HS-27A (cell line): ENCODE data around the gene LRRC38.
"Not testable (repeated sequence)": the region's sequence is repeated elsewhere in the genome, so short reads cannot be mapped to it uniquely, and the experiment has no call there.

Source experiments
- DNase-seq: peaks from one replicate; pipeline ENCODE4 v3.0.0-alpha.2; 2012; ENCODE audit warnings: low read depth, missing footprints

LRRC38 gene

GRCh38 chr1:13513895-13514546, at the start of gene LRRC38:
TSS of gene LRRC38 (minus strand) at chr1:13514003. CDS start at chr1:13513593, 410 bp downstream.
- no peak for DNase-seq

- not testable (repeated sequence) for DNase-seq
These were observed 49.2 kb upstream of the LRRC38 start for GRCh38 chr1:13562981-13563380.

- DNase-seq: no peak
These were observed 46.7 kb upstream of the LRRC38 start for GRCh38 chr1:13560541-13560940.

GRCh38 chr1:13556224-13556764, 42.5 kb upstream of the LRRC38 start:
- no peak for DNase-seq

GRCh38 chr1:13554798-13555197, 41.0 kb upstream of the LRRC38 start:
- DNase-seq: no peak

GRCh38 chr1:13550663-13551062, 36.9 kb upstream of the LRRC38 start:
- DNase-seq: no peak

GRCh38 chr1:13549521-13549920, 35.7 kb upstream of the LRRC38 start:
- no peak for DNase-seq

- DNase-seq: no peak
These were observed 35.2 kb upstream of the LRRC38 start for GRCh38 chr1:13549021-13549420.

GRCh38 chr1:13548281-13548680, 34.5 kb upstream of the LRRC38 start:
- DNase-seq: no peak

GRCh38 chr1:13546791-13547190, 33.0 kb upstream of the LRRC38 start:
- DNase-seq: no peak

- no peak for DNase-seq
These were observed 30.4 kb upstream of the LRRC38 start for GRCh38 chr1:13544221-13544556.

GRCh38 chr1:13543451-13544220, 29.8 kb upstream of the LRRC38 start:
- no peak for DNase-seq

GRCh38 chr1:13541435-13542215, 27.8 kb upstream of the LRRC38 start:
- no peak for DNase-seq

GRCh38 chr1:13540866-13541265, 27.1 kb upstream of the LRRC38 start:
- DNase-seq: no peak

- no peak for DNase-seq
These were observed 25.9 kb upstream of the LRRC38 start for GRCh38 chr1:13539683-13540082.

- no peak for DNase-seq
These were observed 25.0 kb upstream of the LRRC38 start for GRCh38 chr1:13538832-13539231.

GRCh38 chr1:13536571-13536970, 22.8 kb upstream of the LRRC38 start:
- no peak for DNase-seq

GRCh38 chr1:13535227-13535626, 21.4 kb upstream of the LRRC38 start:
- DNase-seq: no peak

- no peak for DNase-seq
These were observed 14.5 kb upstream of the LRRC38 start for GRCh38 chr1:13528320-13528719.

- no peak for DNase-seq
These were observed 10.1 kb upstream of the LRRC38 start for GRCh38 chr1:13523780-13524477.

GRCh38 chr1:13520985-13521384, 7.2 kb upstream of the LRRC38 start:
- DNase-seq: no peak

GRCh38 chr1:13517193-13517812, 3.5 kb upstream of the LRRC38 start:
- no peak for DNase-seq
